ENCODE measurements around the gene CXorf51A.
"Not testable (repeated sequence)": the region's sequence is repeated elsewhere in the genome, so short reads cannot be mapped to it uniquely, and the experiment has no call there.

CXorf51A gene

GRCh38 chrX:146814644-146815043 lies at the start of gene CXorf51A:
TSS of gene CXorf51A (minus strand) at chrX:146814744. CDS start at chrX:146814723, 21 bp downstream.
- DNase-seq (ENCODE audit: low read depth, low spot score); H3K27ac ChIP-seq: not testable (repeated sequence)

DNA sequence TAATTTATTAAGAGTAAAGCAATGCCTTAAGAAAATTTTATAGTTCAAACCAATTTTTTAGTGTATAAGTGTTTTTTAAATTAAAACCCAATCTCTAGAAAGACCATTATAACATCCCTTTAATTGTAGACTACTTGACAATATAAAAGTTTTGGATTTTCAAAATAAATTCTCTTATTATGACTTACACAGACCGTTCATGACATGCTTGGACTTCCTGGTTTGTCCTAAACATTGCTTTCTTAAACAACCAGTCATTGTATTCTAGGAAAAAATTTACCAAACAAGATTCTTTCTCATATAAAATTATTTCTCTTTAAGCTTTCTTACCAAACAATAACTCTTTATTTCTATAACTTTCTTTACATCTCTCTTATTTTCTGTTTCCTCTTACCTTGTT lies 49.0 kb upstream of the CXorf51A start:
- H3K27ac ChIP-seq, result no peak overlapping the region
- DNase-seq (ENCODE audit: low read depth, low spot score), result no peak

DNA sequence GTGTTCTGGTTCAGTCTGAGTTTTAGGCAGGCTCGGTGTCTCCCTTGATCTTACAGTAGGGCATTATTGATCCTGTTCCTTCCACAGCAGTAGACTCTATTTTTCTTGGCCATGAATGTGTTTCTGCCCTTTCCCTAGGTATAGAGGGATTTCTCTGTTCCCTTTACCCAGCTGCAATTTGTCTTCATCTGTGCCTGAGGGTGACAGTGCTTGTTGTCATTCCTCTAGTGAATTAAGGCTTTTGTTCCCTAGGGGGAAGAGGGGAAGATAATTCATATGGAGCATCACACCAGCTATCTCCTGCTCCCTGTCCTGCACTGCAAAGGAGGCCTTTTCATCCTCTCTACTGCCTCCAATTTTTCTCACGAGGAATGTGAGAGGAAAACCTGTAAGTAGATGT lies 39.7 kb upstream of the CXorf51A start:
- no peak overlapping the region for H3K27ac ChIP-seq
- no peak for DNase-seq (ENCODE audit: low read depth, low spot score)

DNA sequence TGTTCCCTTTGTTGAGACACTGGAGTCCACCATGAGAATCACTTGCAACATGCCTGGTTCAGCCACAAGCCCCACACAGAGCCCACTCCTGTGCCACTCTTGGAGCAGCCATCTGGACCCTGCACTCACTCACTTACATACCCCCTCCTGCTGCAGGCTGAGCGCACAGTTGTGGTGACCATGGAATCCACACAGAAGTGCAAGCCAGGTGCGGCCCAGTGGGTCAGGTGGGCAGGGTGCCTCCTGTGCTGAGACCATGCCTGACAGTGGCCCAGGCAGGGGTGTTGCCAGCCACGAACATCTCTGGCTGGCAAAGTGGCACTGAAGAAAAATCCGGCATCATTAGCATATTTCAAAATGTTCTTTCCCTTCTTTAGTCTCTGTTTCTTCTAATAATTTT lies 17.4 kb upstream of the CXorf51A start:
- no peak overlapping the region for H3K27ac ChIP-seq
- no peak for DNase-seq (ENCODE audit: low read depth, low spot score)

DNA sequence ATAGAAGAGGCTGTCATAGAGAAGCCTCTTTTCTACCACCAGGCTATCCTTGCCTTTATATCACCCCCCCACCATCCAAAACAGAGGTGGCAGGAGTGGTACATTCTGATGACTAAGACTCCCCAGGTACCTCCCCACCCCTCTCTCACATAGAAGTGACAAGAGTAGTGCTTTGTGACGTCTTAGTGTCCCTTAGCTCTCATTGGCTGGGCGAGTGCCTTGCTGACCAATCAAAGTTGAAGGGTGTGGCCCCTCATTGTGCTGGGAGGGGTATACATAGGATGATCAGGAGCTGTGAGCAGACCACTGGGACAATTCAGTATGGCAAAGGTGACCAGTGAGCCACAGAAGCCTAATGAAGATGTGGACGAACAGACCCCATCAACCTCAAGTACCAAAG lies 5.1 kb downstream of the CXorf51A start, which contains the start of gene CXorf51B:
CXorf51B (plus strand) TSS at position 301 of the 400 bp plus-strand sequence; CDS start at position 322, 21 bp downstream.
- not testable (repeated sequence) for DNase-seq (ENCODE audit: low read depth, low spot score); H3K27ac ChIP-seq

Data from epithelial cell of prostate (primary cell).